HFF-Myc (cell line): ENCODE data around the gene LRRK1.
A peak's percentile ranks its signal among the peaks of the same experiment; 100 is the strongest.

Experiments used
- DNase-seq: peaks from one replicate; pipeline ENCODE4 v3.0.0-alpha.2; 2011; ENCODE audit warnings: low read depth; ENCODE audit errors: extremely low read depth
- H3K4me3 ChIP-seq: replicated peaks from 2 replicates; pipeline ENCODE4 v1.5.1; 2011; ENCODE audit warnings: low read depth, mild to moderate bottlenecking, control low read depth, low read length
- TF ChIP-seq, protein P1 (sequence below): IDR thresholded peaks from 2 replicates; pipeline ENCODE4 v1.5.1; 2012; ENCODE audit warnings: mild to moderate bottlenecking, low read depth, low read length, control low read depth; ENCODE audit errors: missing control alignments

LRRK1 gene

DNA sequence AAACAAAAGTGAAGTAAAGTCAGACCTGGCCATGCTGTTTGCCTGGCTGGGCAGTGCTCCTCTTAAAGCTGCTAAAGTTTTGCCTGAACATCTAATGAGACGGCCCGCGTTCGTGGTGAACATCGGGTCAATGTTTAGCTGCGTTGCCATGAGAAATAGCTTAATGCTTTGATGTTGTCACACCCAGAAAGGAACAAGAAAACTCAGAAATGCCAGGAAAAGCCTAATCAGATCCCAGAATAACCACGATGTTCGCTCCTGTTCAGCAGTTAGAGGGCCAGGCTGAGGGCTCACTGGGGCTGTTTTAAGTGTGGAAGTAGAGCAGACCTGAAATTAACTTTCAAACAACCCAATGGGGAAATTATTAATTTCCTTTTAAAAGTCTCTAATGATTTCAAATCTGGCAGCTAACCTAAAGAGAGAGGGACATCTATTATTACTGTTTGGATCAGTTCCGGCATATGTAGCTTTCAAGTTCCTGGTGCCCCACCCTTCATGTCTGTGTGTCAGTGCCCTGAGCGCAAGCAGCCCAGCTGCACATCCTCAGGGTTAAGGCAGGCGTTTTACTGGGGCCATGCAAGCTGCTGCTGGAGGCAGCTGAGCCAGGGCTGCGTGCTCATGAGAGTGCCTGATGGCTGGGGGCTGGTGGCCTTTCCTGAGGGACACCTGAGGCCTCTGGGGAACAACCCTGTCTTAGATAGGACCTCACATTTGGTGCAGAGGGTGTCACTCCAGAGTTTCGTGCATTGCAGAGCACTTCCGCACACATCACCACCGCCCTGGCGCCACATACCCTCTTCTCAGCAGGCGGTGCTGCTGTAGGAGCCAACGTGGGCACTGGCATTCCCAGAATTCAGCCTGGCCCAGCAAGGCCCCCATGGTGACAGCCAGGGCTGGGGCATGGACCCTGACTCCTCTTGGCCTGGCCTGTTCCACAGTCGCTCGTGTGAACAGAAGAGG is 76.6 kb downstream of the LRRK1 start:
- no peak for DNase-seq
- no peak overlapping the region for H3K4me3 ChIP-seq
- TF ChIP-seq, protein P1, sequence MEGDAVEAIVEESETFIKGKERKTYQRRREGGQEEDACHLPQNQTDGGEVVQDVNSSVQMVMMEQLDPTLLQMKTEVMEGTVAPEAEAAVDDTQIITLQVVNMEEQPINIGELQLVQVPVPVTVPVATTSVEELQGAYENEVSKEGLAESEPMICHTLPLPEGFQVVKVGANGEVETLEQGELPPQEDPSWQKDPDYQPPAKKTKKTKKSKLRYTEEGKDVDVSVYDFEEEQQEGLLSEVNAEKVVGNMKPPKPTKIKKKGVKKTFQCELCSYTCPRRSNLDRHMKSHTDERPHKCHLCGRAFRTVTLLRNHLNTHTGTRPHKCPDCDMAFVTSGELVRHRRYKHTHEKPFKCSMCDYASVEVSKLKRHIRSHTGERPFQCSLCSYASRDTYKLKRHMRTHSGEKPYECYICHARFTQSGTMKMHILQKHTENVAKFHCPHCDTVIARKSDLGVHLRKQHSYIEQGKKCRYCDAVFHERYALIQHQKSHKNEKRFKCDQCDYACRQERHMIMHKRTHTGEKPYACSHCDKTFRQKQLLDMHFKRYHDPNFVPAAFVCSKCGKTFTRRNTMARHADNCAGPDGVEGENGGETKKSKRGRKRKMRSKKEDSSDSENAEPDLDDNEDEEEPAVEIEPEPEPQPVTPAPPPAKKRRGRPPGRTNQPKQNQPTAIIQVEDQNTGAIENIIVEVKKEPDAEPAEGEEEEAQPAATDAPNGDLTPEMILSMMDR: no peak

DNA sequence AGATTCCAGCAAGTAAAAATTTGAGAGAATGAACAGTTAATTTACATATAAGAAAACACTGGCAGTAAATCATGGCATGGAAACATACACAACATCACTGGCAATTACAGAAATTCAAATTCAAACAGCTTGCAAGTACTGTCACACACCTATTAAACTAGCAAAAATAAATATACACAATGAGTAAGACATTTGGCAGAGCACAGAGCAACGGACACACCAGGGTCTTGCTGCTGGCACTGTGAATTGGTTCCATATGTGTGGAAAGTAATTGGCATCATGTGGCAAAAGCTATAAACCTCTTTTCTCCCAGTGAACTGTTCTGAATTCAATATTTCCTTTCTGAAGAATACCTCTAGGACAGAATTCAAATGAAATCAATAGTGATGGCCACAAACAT is 78.3 kb downstream of the LRRK1 start:
- TF ChIP-seq, protein P1: no peak
- peak; percentile 81 for DNase-seq
- H3K4me3 ChIP-seq: no peak overlapping the region

DNA sequence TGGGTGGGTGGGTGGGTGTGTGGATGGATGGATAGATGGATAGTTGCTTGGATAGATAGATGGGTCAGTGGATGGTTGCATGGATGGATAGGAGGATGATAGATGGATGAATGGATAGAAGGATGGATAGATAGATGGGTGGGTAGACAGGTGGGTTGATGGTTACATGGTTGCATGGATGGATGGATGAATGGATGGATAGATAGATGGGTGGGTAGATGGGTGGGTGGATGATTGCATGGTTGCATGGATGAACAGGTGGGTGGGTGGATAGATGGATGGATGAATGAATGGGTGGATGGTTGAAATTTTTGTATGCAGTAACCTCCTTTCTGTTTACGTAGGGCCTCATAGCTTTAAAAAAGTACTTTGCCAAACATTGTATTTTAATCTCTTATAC is 79.5 kb downstream of the LRRK1 start:
- TF ChIP-seq, protein P1: no peak
- DNase-seq: no peak

DNA sequence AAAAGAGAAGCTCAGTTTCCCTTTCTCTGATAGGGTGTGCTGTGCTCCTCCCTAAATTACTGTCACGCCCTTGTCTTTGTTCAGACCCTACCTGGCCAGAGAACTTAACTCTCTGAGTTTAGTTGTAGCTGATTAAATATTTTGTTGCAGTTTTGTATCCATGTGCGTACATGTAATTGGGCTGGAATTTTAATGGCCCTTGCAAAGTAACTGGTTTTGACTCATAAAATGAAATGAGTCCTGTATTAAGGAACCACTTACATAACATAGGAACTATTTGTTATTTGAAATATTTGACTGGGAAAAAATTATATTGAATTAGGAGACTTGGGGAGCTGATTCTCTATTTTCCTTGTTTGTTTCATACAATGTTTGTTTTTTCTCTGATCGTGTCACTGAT is 80.2 kb downstream of the LRRK1 start:
- no peak overlapping the region for H3K4me3 ChIP-seq
- TF ChIP-seq, protein P1: no peak
- no peak for DNase-seq

More for the DNA sequence above, 79.5 kb downstream of the LRRK1 start:
- no peak overlapping the region for H3K4me3 ChIP-seq

DNA sequence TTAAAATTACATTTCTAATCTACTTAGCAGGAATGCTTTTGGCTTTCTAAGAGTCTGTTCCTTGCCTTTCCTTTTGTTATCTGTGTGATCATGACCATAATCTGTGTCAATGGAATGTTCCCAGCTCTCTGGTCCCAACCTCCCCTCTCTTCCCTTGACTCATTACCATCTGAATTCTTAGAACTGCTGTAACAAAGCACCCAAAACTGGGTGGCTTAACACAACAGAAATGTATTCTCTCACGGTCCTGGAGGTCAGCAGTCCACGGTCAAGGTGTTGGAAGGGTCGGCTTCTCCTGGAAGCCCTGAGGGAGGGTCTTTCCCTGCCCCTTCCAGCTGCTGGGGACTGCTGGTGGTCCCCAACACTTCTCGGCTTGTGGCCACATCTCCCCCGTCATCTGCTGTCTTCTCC is 81.1 kb downstream of the LRRK1 start:
- H3K4me3 ChIP-seq: no peak overlapping the region
- TF ChIP-seq, protein P1: no peak
- no peak for DNase-seq

DNA sequence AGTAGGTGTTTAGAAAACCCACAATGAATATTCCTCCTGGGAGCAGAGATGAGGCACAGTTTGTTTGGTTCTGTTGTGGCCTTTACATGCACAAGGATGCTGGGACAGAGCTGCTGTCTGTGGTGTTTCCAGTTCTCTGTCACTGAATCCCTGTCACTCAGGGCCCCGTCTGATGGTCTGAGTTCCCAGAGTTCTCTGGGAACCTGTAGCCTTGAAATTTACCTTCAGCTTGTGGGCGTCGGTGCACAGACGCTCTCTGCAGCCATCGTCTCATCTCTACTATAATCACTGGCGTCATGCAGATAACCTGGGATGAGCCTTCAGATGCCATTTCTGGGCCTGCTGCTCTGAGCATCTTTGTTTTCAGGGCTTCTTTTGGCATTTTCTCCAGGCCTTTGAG is 81.9 kb downstream of the LRRK1 start:
- no peak for DNase-seq
- TF ChIP-seq, protein P1: no peak

More for the DNA sequence above, 81.9 kb downstream of the LRRK1 start:
- no peak overlapping the region for H3K4me3 ChIP-seq
